Panc1 (cell line): Measurements from ENCODE around the gene HOXB5. TPM values are rescaled to one million over a fixed set of nuclear protein-coding genes. Genes with fewer than 3 reads are reported as not detected.

Experiments
- ATAC-seq: fragments of 200-7000 bp; cut with Tn5 transposase; 2 replicates; pipeline ENCODE4 v1.9.1; 2020; ENCODE audit warnings: mild to moderate bottlenecking, moderate library complexity
- BruUV-seq: library from RNA; stranded (reverse); fragments of 400-500 nt; replicated peaks from 2 replicates; lab custom pipeline; 2021; lab: Mats Ljungman, UMichigan
- CTCF ChIA-PET: fragments of 300-600 bp; sonication (Branson Sonifier 250); formaldehyde crosslinking; loops from one replicate; lab custom pipeline; 2022; ENCODE audit warnings: antibody characterized with exemption; lab: Charles Lee
- POLR2A ChIA-PET: fragments of 300-600 bp; sonication (Branson Sonifier 250); formaldehyde crosslinking; loops from one replicate; lab custom pipeline; 2022; ENCODE audit warnings: antibody characterized with exemption; lab: Charles Lee
- DNase-seq: peaks from one replicate; pipeline ENCODE4 v3.0.0-alpha.2; 2010; ENCODE audit warnings: low read depth, low spot score
- H3K27ac ChIP-seq: 2 replicates; pipeline ENCODE4 v1.5.1; 2011; ENCODE audit warnings: mild to moderate bottlenecking, low read length, inconsistent platforms
- H3K27me3 ChIP-seq: fragments of 200-500 bp; sonication (Bioruptor generic); 2 replicates; pipeline ENCODE4 v1.6.0; 2014; ENCODE audit warnings: low read length, inconsistent platforms; ENCODE audit not compliant: control insufficient read depth, insufficient read depth
- H3K36me3 ChIP-seq: fragments of 200-500 bp; sonication (Bioruptor generic); 2 replicates; pipeline ENCODE4 v1.5.1; 2014; ENCODE audit warnings: inconsistent platforms, mild to moderate bottlenecking, low read length, moderate library complexity; ENCODE audit not compliant: control insufficient read depth, insufficient read depth
- H3K4me1 ChIP-seq: 2 replicates; pipeline ENCODE4 v1.5.1; 2011; ENCODE audit warnings: inconsistent platforms, mild to moderate bottlenecking, low read length, moderate library complexity; ENCODE audit not compliant: control insufficient read depth, insufficient read depth
- H3K4me3 ChIP-seq, 2 experiments: 2 replicates each; pipeline ENCODE4 v1.5.1; 2011 to 2012; ENCODE audit warnings: low read depth in 2 of 2, low read length in 2 of 2, mild to moderate bottlenecking in 2 of 2, inconsistent platforms in 1 of 2, moderate library complexity in 1 of 2
- H3K9me3 ChIP-seq: fragments of 200-500 bp; sonication (Bioruptor generic); 2 replicates; pipeline ENCODE4 v1.5.1; 2014; ENCODE audit warnings: low read depth, mild to moderate bottlenecking, inconsistent platforms, low read length, moderate library complexity; ENCODE audit not compliant: control insufficient read depth, insufficient read depth
- CTCF ChIP-seq: fragments of 450-650 bp; IDR thresholded peaks from 2 replicates; pipeline ENCODE4 v1.5.1; 2017; ENCODE audit warnings: mild to moderate bottlenecking
- POLR2AphosphoS5 ChIP-seq: IDR thresholded peaks from 2 replicates; pipeline ENCODE4 v1.6.1; 2012; ENCODE audit warnings: mild to moderate bottlenecking, low read depth, low read length, moderate library complexity
- REST ChIP-seq, 2 experiments: IDR thresholded peaks; 2 replicates each; pipeline ENCODE4 v1.6.1; 2011 to 2012; ENCODE audit warnings: low read depth in 2 of 2, control low read depth in 1 of 2, low read length in 1 of 2, mild to moderate bottlenecking in 1 of 2, moderate library complexity in 1 of 2; ENCODE audit not compliant: insufficient read depth in 1 of 2
- SIN3A ChIP-seq: IDR thresholded peaks from 2 replicates; pipeline ENCODE4 v1.6.1; 2012; ENCODE audit warnings: low read depth, mild to moderate bottlenecking, low read length, moderate library complexity, borderline replicate concordance; ENCODE audit not compliant: insufficient read depth
- TCF7L2 ChIP-seq: IDR thresholded peaks from 2 replicates; pipeline ENCODE4 v1.6.1; 2011; ENCODE audit warnings: mild to moderate bottlenecking, low read depth, low read length, inconsistent platforms
- in situ Hi-C: cut with HindIII; loops from 2 replicates; pipeline ENCODE4 v1.10.0; 2016; ENCODE audit warnings: low sequenced_read_pairs, low pct_unique_long_range_greater_than_20kb
- intact Hi-C: fragments of 100-400 bp; cut with micrococcal nuclease; formaldehyde crosslinking; loops from one replicate; pipeline ENCODE4 v1.10.0; 2022; ENCODE audit not compliant: unreplicated experiment
- total RNA-seq: library from RNA; stranded (reverse); gene quantifications from one replicate; pipeline ENCODE4 v1.2.1, GENCODE V29; 2021; ENCODE audit not compliant: unreplicated experiment

HOXB5 gene
- total RNA-seq, 1 experiment from 2014 or later: 67.2 TPM

- ATAC-seq (peak; percentile 3), DNase-seq (no peak)
- POLR2A ChIA-PET: interaction anchor here (0.7 kb wide), 1 partner anchor 14 kb away, joined by 3 read pairs; no protein-coding TSS in a partner anchor
- intact Hi-C loops: no loop called here
- Histone ChIP-seq H3K36me3 (peaks cover 26% of the 10 kb centered on the region), H3K27me3 (no peaks in the 10 kb centered on the region), H3K27ac (peak overlapping the region; percentile 99), H3K4me1 (peaks cover 79% of the 10 kb centered on the region), H3K9me3 (no peaks in the 10 kb centered on the region), H3K4me3 (peak overlapping the region; percentile 52 to 61)
- CTCF ChIA-PET: no interaction called here
- TF ChIP-seq REST (IDR thresholded peaks at IDR 0.05; ENCODE audit: insufficient read depth in 1 of 2, low read depth in 2 of 2, low read length in 1 of 2): no peak
- no peak; the same call in 1 of the 2 replicates for TF ChIP-seq POLR2AphosphoS5
- no peak for TF ChIP-seq TCF7L2
- TF ChIP-seq CTCF: no peak
- TF ChIP-seq SIN3A: no peak
- in situ Hi-C loops: no loop called here
- TSS peak; percentile 63 for BruUV-seq
These were observed 40.4 kb downstream of the HOXB5 start for GRCh38 chr17:48553190-48553547.

- intact Hi-C loops: no loop called here
- no peak for TF ChIP-seq TCF7L2
- no peak for TF ChIP-seq REST (IDR thresholded peaks at IDR 0.05; ENCODE audit: insufficient read depth in 1 of 2, low read depth in 2 of 2, low read length in 1 of 2)
- TF ChIP-seq CTCF: no peak; the same call in 1 of the 2 replicates
- TF ChIP-seq POLR2AphosphoS5: peak; percentile 80
- TF ChIP-seq SIN3A: no peak
- peaks cover 79% of the 10 kb centered on the region for H3K4me1 ChIP-seq
- H3K27ac ChIP-seq: peak overlapping the region; percentile 99
- H3K27me3 ChIP-seq: no peaks in the 10 kb centered on the region
- BruUV-seq: no TSS peak
- H3K36me3 ChIP-seq: peaks cover 26% of the 10 kb centered on the region
- H3K9me3 ChIP-seq: no peaks in the 10 kb centered on the region
- ChIA-PET POLR2A (interaction anchor here (0.7 kb wide), 1 partner anchor 15 kb away, joined by 3 read pairs; no protein-coding TSS in a partner anchor), CTCF (interaction anchor here (0.7 to 0.9 kb wide), 2 partner anchors 10 to 52 kb away, joined by 3 to 4 read pairs; no protein-coding TSS in a partner anchor)
- ATAC-seq: peak; percentile 35
- H3K4me3 ChIP-seq: peak overlapping the region; percentile 52 to 61
- in situ Hi-C loops: no loop called here
- DNase-seq: no peak
These were observed 41.0 kb downstream of the HOXB5 start for GRCh38 chr17:48552466-48553189.
